GM21717 (cell line): ENCODE results near the gene ARHGAP29.

Experiments used
- ATAC-seq: cut with Tn5 transposase; IDR thresholded peaks from one replicate; pipeline ENCODE4 v1.9.1; 2021; ENCODE audit warnings: mild to moderate bottlenecking, moderate library complexity; ENCODE audit not compliant: unreplicated experiment

Gene ARHGAP29

GRCh38 chr1:94236013-94236491 lies 1.3 kb downstream of the ARHGAP29 start:
- no peak for ATAC-seq

GRCh38 chr1:94235189-94236012 lies 2.0 kb downstream of the ARHGAP29 start:
- no peak for ATAC-seq

- ATAC-seq: no peak
Measured at GRCh38 chr1:94234615-94235014, 2.8 kb downstream of the ARHGAP29 start.

GRCh38 chr1:94231746-94232145 lies 5.6 kb downstream of the ARHGAP29 start:
- ATAC-seq: no peak

GRCh38 chr1:94230920-94231319 lies 6.5 kb downstream of the ARHGAP29 start:
- ATAC-seq: no peak

GRCh38 chr1:94228640-94229375 lies 8.6 kb downstream of the ARHGAP29 start:
- no peak for ATAC-seq

- ATAC-seq: no peak
Measured at GRCh38 chr1:94227624-94228023, 9.8 kb downstream of the ARHGAP29 start.

GRCh38 chr1:94225845-94226244 lies 11.5 kb downstream of the ARHGAP29 start:
- no peak for ATAC-seq

- ATAC-seq: no peak
Measured at GRCh38 chr1:94218332-94218731, 19.1 kb downstream of the ARHGAP29 start.

- ATAC-seq: no peak
Measured at GRCh38 chr1:94215955-94216354, 21.4 kb downstream of the ARHGAP29 start.

GRCh38 chr1:94209982-94210381 lies 27.4 kb downstream of the ARHGAP29 start:
- ATAC-seq: no peak

- no peak for ATAC-seq
Measured at GRCh38 chr1:94209425-94209824, 28.0 kb downstream of the ARHGAP29 start.

- no peak for ATAC-seq
Measured at GRCh38 chr1:94207695-94208094, 29.7 kb downstream of the ARHGAP29 start.

- ATAC-seq: no peak
Measured at GRCh38 chr1:94205639-94206038, 31.7 kb downstream of the ARHGAP29 start.

GRCh38 chr1:94202241-94202640 lies 35.1 kb downstream of the ARHGAP29 start:
- no peak for ATAC-seq

- no peak for ATAC-seq
Measured at GRCh38 chr1:94199398-94199797, 38.0 kb downstream of the ARHGAP29 start.

- ATAC-seq: no peak
Measured at GRCh38 chr1:94194079-94194865, 43.1 kb downstream of the ARHGAP29 start.

- no peak for ATAC-seq
Measured at GRCh38 chr1:94193128-94193527, 44.3 kb downstream of the ARHGAP29 start.

- no peak for ATAC-seq
Measured at GRCh38 chr1:94191216-94191615, 46.2 kb downstream of the ARHGAP29 start.

GRCh38 chr1:94186946-94187345 lies 50.4 kb downstream of the ARHGAP29 start:
- no peak for ATAC-seq

- no peak for ATAC-seq
Measured at GRCh38 chr1:94183197-94183815, 54.1 kb downstream of the ARHGAP29 start.
